Fibroblast of lung (primary cell): ENCODE data around the gene JDP2. TPM values are rescaled to one million over a fixed set of nuclear protein-coding genes. Genes with fewer than 3 reads are reported as not detected.
A peak's percentile ranks its signal among the peaks of the same experiment; 100 is the strongest.

Experiments used
- DNase-seq, 2 donors: peaks; one replicate each; pipeline versions ENCODE4 v3.0.0 to v3.0.0-alpha.2; 2010; ENCODE audit warnings: low read depth in 2 of 2
- H2AFZ ChIP-seq: 2 replicates; pipeline ENCODE4 v1.5.1; 2012; ENCODE audit warnings: low read length, control low read depth, inconsistent platforms
- H3K27ac ChIP-seq: 2 replicates; pipeline ENCODE4 v1.5.1; 2011; ENCODE audit warnings: low read length, control low read depth; ENCODE audit not compliant: insufficient read depth
- H3K27me3 ChIP-seq: 2 replicates; pipeline ENCODE4 v1.5.1; 2011; ENCODE audit warnings: mild to moderate bottlenecking, low read length; ENCODE audit not compliant: control insufficient read depth, insufficient read depth
- H3K36me3 ChIP-seq: 2 replicates; pipeline ENCODE4 v1.5.1; 2011; ENCODE audit warnings: low read length; ENCODE audit not compliant: control insufficient read depth, insufficient read depth
- H3K4me1 ChIP-seq: 2 replicates; pipeline ENCODE4 v1.5.1; 2011; ENCODE audit warnings: low read length; ENCODE audit not compliant: control insufficient read depth, insufficient read depth; ENCODE audit errors: extremely low read depth
- H3K4me2 ChIP-seq: 2 replicates; pipeline ENCODE4 v1.5.1; 2011; ENCODE audit warnings: low read length, control low read depth; ENCODE audit not compliant: insufficient read depth; ENCODE audit errors: extremely low read depth
- H3K4me3 ChIP-seq, 4 experiments: fragments of 200-600 bp in 1 of 4; sonication (generic) in 1 of 4; replicated peaks in 1 of 4; 2 replicates each; pipeline ENCODE4 v1.5.1; 2011 to 2016; ENCODE audit warnings: low read length in 4 of 4, low read depth in 3 of 4, mild to moderate bottlenecking in 3 of 4, control low read depth in 2 of 4, inconsistent platforms in 1 of 4, mixed read lengths in 1 of 4; ENCODE audit not compliant: insufficient read depth in 1 of 4; ENCODE audit errors: control extremely low read depth in 1 of 4
- H3K79me2 ChIP-seq: 2 replicates; pipeline ENCODE4 v1.5.1; 2012; ENCODE audit warnings: mild to moderate bottlenecking, low read length, inconsistent platforms; ENCODE audit not compliant: control insufficient read depth, insufficient read depth
- H3K9ac ChIP-seq: 2 replicates; pipeline ENCODE4 v1.5.1; 2011; ENCODE audit warnings: mild to moderate bottlenecking, low read length, control low read depth; ENCODE audit not compliant: insufficient read depth
- H3K9me3 ChIP-seq: 2 replicates; pipeline ENCODE4 v1.5.1; 2012; ENCODE audit warnings: low read depth, low read length; ENCODE audit not compliant: control insufficient read depth, insufficient read depth
- H4K20me1 ChIP-seq: 2 replicates; pipeline ENCODE4 v1.5.1; 2011; ENCODE audit warnings: low read length; ENCODE audit not compliant: control insufficient read depth, insufficient read depth; ENCODE audit errors: extremely low read depth
- EZH2 ChIP-seq: IDR thresholded peaks from 2 replicates; pipeline ENCODE4 v1.5.1; 2012; ENCODE audit warnings: low read length, control low read depth, mild to moderate bottlenecking; ENCODE audit errors: missing control alignments
- polyA plus RNA-seq, 2 donors: library from polyadenylated mRNA; depleted of rRNA in 1 of 2; stranded (reverse) in 1 of 2; unstranded in 1 of 2; fragments of >200 nt; gene quantifications; 2 replicates each; pipeline ENCODE4 v1.2.1, GENCODE V29; 2011 to 2012; ENCODE audit warnings: missing spikeins in 1 of 2
- total RNA-seq: library from RNA; depleted of rRNA; stranded (reverse); fragments of >200 nt; gene quantifications from 2 replicates; pipeline ENCODE4 v1.2.1, GENCODE V29; 2014
- TF ChIP-seq, protein P1 (sequence below), 2 donors: IDR thresholded peaks in 1 of 2; conservative IDR thresholded peaks in 1 of 2; 1 replicate in 1 of 2; 2 replicates in 1 of 2; pipeline ENCODE4 v1.5.1; 2011 to 2012; ENCODE audit warnings: low read length in 2 of 2, control low read depth in 1 of 2, inconsistent platforms in 1 of 2, low read depth in 1 of 2, mild to moderate bottlenecking in 1 of 2

Gene JDP2
- total and polyA plus RNA-seq, 2 donors (not counting 1 experiment from before 2014, with no cell fraction given): 40.8 to 95.3 TPM

DNA sequence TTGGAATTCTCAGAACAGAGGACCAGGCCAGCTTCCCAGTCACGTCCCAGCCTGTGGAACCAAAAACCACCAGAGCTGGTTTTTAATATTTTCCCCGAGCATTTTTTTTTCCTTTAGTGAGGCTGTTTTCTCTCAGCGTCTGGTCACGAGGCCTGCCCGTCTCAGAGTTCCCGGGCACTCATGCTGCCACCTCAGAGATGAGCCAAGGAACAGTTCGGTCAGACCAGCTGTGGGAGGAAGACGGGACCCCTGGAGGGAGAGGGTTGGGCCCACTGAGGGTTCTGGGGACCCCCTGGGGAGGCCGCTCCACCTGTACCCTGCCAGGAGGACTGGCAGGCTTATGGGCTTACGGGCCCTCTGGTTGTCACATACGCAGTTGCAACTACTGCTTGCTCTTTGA lies 39.9 kb downstream of the JDP2 start:
- Histone ChIP-seq H3K9ac (no peak overlapping the region), H4K20me1 (no peaks in the 10 kb centered on the region), H3K9me3 (no peaks in the 10 kb centered on the region), H3K4me1 (no peaks in the 10 kb centered on the region), H3K36me3 (peaks cover 20% of the 10 kb centered on the region), H3K79me2 (no peaks in the 10 kb centered on the region), H3K4me2 (no peak overlapping the region), H3K27ac (no peak overlapping the region), H3K4me3 (no peak overlapping the region), H3K27me3 (no peaks in the 10 kb centered on the region), H2AFZ (no peak overlapping the region)
- TF ChIP-seq, protein P1, sequence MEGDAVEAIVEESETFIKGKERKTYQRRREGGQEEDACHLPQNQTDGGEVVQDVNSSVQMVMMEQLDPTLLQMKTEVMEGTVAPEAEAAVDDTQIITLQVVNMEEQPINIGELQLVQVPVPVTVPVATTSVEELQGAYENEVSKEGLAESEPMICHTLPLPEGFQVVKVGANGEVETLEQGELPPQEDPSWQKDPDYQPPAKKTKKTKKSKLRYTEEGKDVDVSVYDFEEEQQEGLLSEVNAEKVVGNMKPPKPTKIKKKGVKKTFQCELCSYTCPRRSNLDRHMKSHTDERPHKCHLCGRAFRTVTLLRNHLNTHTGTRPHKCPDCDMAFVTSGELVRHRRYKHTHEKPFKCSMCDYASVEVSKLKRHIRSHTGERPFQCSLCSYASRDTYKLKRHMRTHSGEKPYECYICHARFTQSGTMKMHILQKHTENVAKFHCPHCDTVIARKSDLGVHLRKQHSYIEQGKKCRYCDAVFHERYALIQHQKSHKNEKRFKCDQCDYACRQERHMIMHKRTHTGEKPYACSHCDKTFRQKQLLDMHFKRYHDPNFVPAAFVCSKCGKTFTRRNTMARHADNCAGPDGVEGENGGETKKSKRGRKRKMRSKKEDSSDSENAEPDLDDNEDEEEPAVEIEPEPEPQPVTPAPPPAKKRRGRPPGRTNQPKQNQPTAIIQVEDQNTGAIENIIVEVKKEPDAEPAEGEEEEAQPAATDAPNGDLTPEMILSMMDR (conservative IDR thresholded peaks at IDR 0.05 in 1 of 2, IDR thresholded peaks at IDR 0.05 in 1 of 2; ENCODE audit: low read depth in 1 of 2, low read length in 2 of 2): no peak
- no peak for TF ChIP-seq EZH2
- DNase-seq: no peak

- H4K20me1 ChIP-seq: no peaks in the 10 kb centered on the region
- no peak overlapping the region for H2AFZ ChIP-seq
- no peak overlapping the region for H3K9ac ChIP-seq
- no peak overlapping the region for H3K4me2 ChIP-seq
- no peaks in the 10 kb centered on the region for H3K27me3 ChIP-seq
- peaks cover 20% of the 10 kb centered on the region for H3K36me3 ChIP-seq
- H3K9me3 ChIP-seq: no peaks in the 10 kb centered on the region
- TF ChIP-seq, protein P1 (conservative IDR thresholded peaks at IDR 0.05 in 1 of 2, IDR thresholded peaks at IDR 0.05 in 1 of 2; ENCODE audit: low read depth in 1 of 2, low read length in 2 of 2): no peak
- TF ChIP-seq EZH2: no peak
- DNase-seq: no peak
- no peak overlapping the region for H3K4me3 ChIP-seq
- no peaks in the 10 kb centered on the region for H3K4me1 ChIP-seq
- no peak overlapping the region for H3K27ac ChIP-seq
- H3K79me2 ChIP-seq: no peaks in the 10 kb centered on the region
Measured at GRCh38 chr14:75469164-75469563, 41.3 kb downstream of the JDP2 start.

DNA sequence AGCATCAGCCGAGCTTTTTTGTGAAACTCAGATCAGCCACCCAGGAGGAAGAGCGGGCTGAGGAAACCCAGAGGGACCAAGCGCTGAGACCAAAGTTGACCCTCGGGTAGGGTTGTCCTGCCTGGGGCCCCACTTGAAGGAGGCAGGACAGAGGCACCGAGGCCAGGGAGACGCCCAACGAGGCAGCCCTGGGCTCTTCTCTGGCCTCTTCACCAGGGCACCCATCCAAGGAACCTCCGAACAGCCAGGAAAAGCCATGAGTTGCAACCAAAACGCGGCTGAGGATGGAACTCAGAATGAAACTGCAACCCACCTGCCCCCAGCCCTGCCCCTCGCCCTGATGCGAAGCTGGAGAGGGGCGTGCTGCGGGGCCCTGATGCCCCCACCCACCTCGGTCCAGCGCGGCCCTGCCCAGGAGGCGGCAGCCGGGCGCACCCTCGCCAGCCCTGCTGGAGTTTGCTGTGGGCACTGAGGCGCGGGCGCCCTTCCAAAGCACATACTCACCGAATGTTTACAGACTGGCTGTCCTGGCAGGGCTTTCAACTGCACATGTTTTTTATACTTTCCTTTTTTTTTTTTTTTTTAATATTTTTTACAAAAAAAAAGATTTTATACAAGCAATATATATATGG lies 41.9 kb downstream of the JDP2 start:
- no peak overlapping the region for H3K4me3 ChIP-seq
- no peaks in the 10 kb centered on the region for H3K27me3 ChIP-seq
- no peak overlapping the region for H3K27ac ChIP-seq
- TF ChIP-seq, protein P1 (conservative IDR thresholded peaks at IDR 0.05 in 1 of 2, IDR thresholded peaks at IDR 0.05 in 1 of 2; ENCODE audit: low read depth in 1 of 2, low read length in 2 of 2): no peak
- no peak for TF ChIP-seq EZH2
- no peak overlapping the region for H3K9ac ChIP-seq
- no peaks in the 10 kb centered on the region for H3K9me3 ChIP-seq
- peak overlapping the region; percentile 44 for H3K4me2 ChIP-seq
- H3K79me2 ChIP-seq: no peaks in the 10 kb centered on the region
- no peaks in the 10 kb centered on the region for H3K4me1 ChIP-seq
- H2AFZ ChIP-seq: no peak overlapping the region
- peaks cover 20% of the 10 kb centered on the region for H3K36me3 ChIP-seq
- no peaks in the 10 kb centered on the region for H4K20me1 ChIP-seq
- DNase-seq: no peak
